Uterus (tissue), 4 donors: ENCODE measurements around the gene LSAMP. TPM values are rescaled to one million over a fixed set of nuclear protein-coding genes. Genes with fewer than 3 reads are reported as not detected.

ENCODE experiments used
- DNase-seq, 2 donors: peaks; one replicate each; pipeline ENCODE4 v3.0.0-alpha.2; 2019 to 2020
- H3K27ac ChIP-seq, 2 donors: fragments of 200-600 bp; sonication (generic); 1 replicate in 1 of 2; 2 replicates in 1 of 2; pipeline ENCODE4 v1.5.1; 2016 to 2018
- H3K27me3 ChIP-seq, 2 donors: fragments of 200-600 bp; sonication (generic); one replicate each; pipeline ENCODE4 v1.5.1; 2018 to 2019; ENCODE audit warnings: control low read depth in 1 of 2
- H3K36me3 ChIP-seq, 2 donors: fragments of 200-600 bp; sonication (generic); one replicate each; pipeline ENCODE4 v1.5.1; 2019; ENCODE audit warnings: control low read depth in 1 of 2
- H3K4me1 ChIP-seq, 2 donors: fragments of 200-600 bp; sonication (generic); one replicate each; pipeline ENCODE4 v1.5.1; 2018 to 2019; ENCODE audit warnings: control low read depth in 1 of 2
- H3K4me3 ChIP-seq, 2 donors: fragments of 200-600 bp; sonication (generic); 1 replicate in 1 of 2; 2 replicates in 1 of 2; pipeline ENCODE4 v1.5.1; 2018 to 2019; ENCODE audit warnings: mild to moderate bottlenecking in 1 of 2
- H3K9me3 ChIP-seq, 2 donors: fragments of 200-600 bp; sonication (generic); one replicate each; pipeline ENCODE4 v1.5.1; 2019; ENCODE audit warnings: control low read depth in 1 of 2
- CTCF ChIP-seq, 4 experiments: fragments of 200-600 bp in 2 of 4; fragments of 450-650 bp in 2 of 4; sonication (generic) in 2 of 4; IDR thresholded peaks; one replicate each; pipeline ENCODE4 v1.5.1; 2016 to 2019; ENCODE audit warnings: antibody characterized with exemption in 4 of 4, mild to moderate bottlenecking in 2 of 4, moderate library complexity in 1 of 4
- POLR2A ChIP-seq, 2 donors: fragments of 450-650 bp; IDR thresholded peaks; one replicate each; pipeline ENCODE4 v1.6.1; 2016; ENCODE audit warnings: antibody characterized with exemption in 2 of 2, mild to moderate bottlenecking in 1 of 2, moderate library complexity in 1 of 2
- intact Hi-C: fragments of 100-400 bp; cut with DNase I; formaldehyde crosslinking; loops from one replicate; pipeline ENCODE4 v1.15.1; 2023; ENCODE audit warnings: low total_unique reads
- total RNA-seq, 4 donors: library from RNA; depleted of rRNA in 3 of 4; stranded (reverse); fragments of >200 nt in 3 of 4; gene quantifications; one replicate each; pipeline versions ENCODE4 v1.1.0 to v1.2.4, GENCODE V29; 2014 to 2023
- donor health status: DM: yes; HTN: yes; CAD: no.

Gene LSAMP
- total RNA-seq, 4 donors from 2014 or later: 0.26 to 25.8 (median 1.8) TPM

GRCh38 chr3:115808244-115808643 lies 637.0 kb downstream of the LSAMP start:
- H3K36me3 ChIP-seq: no peaks in the 10 kb centered on the region
- no peaks in the 10 kb centered on the region for H3K4me1 ChIP-seq
- no peak for DNase-seq
- H3K4me3 ChIP-seq: no peak overlapping the region
- intact Hi-C loops: no loop called here
- no peak overlapping the region for H3K27ac ChIP-seq
- TF ChIP-seq CTCF (IDR thresholded peaks at IDR 0.05) (no peak), POLR2A (IDR thresholded peaks at IDR 0.05) (no peak)
- no peaks in the 10 kb centered on the region for H3K27me3 ChIP-seq
- H3K9me3 ChIP-seq: no peaks in the 10 kb centered on the region

- Histone ChIP-seq H3K4me3 (no peak overlapping the region), H3K4me1 (no peaks in the 10 kb centered on the region), H3K27ac (no peak overlapping the region), H3K27me3 (no peaks in the 10 kb centered on the region), H3K9me3 (no peaks in the 10 kb centered on the region), H3K36me3 (no peaks in the 10 kb centered on the region)
- intact Hi-C loops: no loop called here
- TF ChIP-seq POLR2A (IDR thresholded peaks at IDR 0.05) (no peak), CTCF (IDR thresholded peaks at IDR 0.05) (no peak)
- DNase-seq: no peak
Observed at GRCh38 chr3:115806501-115806900, 638.8 kb downstream of the LSAMP start.

- H3K4me3 ChIP-seq: no peak overlapping the region
- TF ChIP-seq POLR2A (IDR thresholded peaks at IDR 0.05) (no peak), CTCF (IDR thresholded peaks at IDR 0.05) (no peak)
- intact Hi-C loops: no loop called here
- DNase-seq: no peak
- H3K4me1 ChIP-seq: no peaks in the 10 kb centered on the region
- H3K9me3 ChIP-seq: no peaks in the 10 kb centered on the region
- H3K27ac ChIP-seq: no peak overlapping the region
- no peaks in the 10 kb centered on the region for H3K27me3 ChIP-seq
- H3K36me3 ChIP-seq: no peaks in the 10 kb centered on the region
Observed at GRCh38 chr3:115805520-115805919, 639.8 kb downstream of the LSAMP start.

DNA sequence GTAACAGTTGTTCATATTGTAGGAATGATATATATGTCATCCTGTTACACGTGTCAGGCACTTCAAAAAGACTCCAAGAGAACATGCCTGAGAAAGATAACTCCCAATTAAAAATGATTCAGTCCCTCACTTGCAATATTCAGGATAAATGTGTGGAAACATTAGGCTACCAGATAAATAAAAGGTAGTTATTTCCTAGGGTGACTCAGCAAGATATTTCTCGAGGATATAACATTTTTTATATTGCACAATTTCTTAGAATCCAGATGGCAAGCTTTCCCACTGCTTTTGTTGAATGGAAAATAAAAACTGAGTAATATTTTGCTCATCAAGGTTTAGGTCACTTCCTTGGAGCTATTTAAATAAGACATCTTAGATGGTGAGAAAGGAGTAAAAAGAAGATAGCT lies 640.6 kb downstream of the LSAMP start:
- no peaks in the 10 kb centered on the region for H3K4me1 ChIP-seq
- intact Hi-C loops: no loop called here
- no peaks in the 10 kb centered on the region for H3K9me3 ChIP-seq
- H3K4me3 ChIP-seq: no peak overlapping the region
- DNase-seq: no peak
- H3K27ac ChIP-seq: no peak overlapping the region
- no peaks in the 10 kb centered on the region for H3K27me3 ChIP-seq
- H3K36me3 ChIP-seq: no peaks in the 10 kb centered on the region
- TF ChIP-seq POLR2A (IDR thresholded peaks at IDR 0.05) (no peak), CTCF (IDR thresholded peaks at IDR 0.05) (no peak)

GRCh38 chr3:115804200-115804599 lies 641.1 kb downstream of the LSAMP start:
- no peak for TF ChIP-seq POLR2A (IDR thresholded peaks at IDR 0.05)
- no peak for TF ChIP-seq CTCF (IDR thresholded peaks at IDR 0.05)
- Histone ChIP-seq H3K4me3 (no peak overlapping the region), H3K4me1 (no peaks in the 10 kb centered on the region), H3K36me3 (no peaks in the 10 kb centered on the region), H3K9me3 (no peaks in the 10 kb centered on the region), H3K27ac (no peak overlapping the region), H3K27me3 (no peaks in the 10 kb centered on the region)
- no peak for DNase-seq
- intact Hi-C loops: no loop called here
